GM23338 (cell line): Measurements from ENCODE around the gene DAAM1. TPM values are rescaled to one million over a fixed set of nuclear protein-coding genes. Genes with fewer than 3 reads are reported as not detected.

ENCODE experiments used
- ATAC-seq: fragments of 200-7000 bp; cut with Tn5 transposase; 3 replicates; pipeline ENCODE4 v1.9.1; 2020
- DNase-seq: peaks from one replicate; pipeline ENCODE4 v3.0.0-alpha.2; 2015; ENCODE audit warnings: low spot score
- H2AFZ ChIP-seq: fragments of 200-600 bp; sonication (generic); 2 replicates; pipeline ENCODE4 v1.8.0; 2016; ENCODE audit warnings: antibody characterized with exemption, mild to moderate bottlenecking, moderate library complexity
- H3F3A ChIP-seq: fragments of 200-600 bp; sonication (generic); replicated peaks from 2 replicates; pipeline ENCODE4 v1.8.0; 2017; ENCODE audit warnings: antibody characterized with exemption, mixed run types, low read depth
- H3K27ac ChIP-seq: fragments of 200-600 bp; sonication (generic); 2 replicates; pipeline ENCODE4 v1.6.1; 2016; ENCODE audit warnings: low read depth
- H3K27me3 ChIP-seq: fragments of 200-600 bp; sonication (generic); 2 replicates; pipeline ENCODE4 v1.8.0; 2016; ENCODE audit warnings: mild to moderate bottlenecking, mixed run types, moderate library complexity; ENCODE audit not compliant: insufficient read depth
- H3K36me3 ChIP-seq: fragments of 200-600 bp; sonication (generic); 2 replicates; pipeline ENCODE4 v1.8.0; 2016; ENCODE audit warnings: mild to moderate bottlenecking; ENCODE audit not compliant: insufficient read depth
- H3K4me1 ChIP-seq: fragments of 200-600 bp; sonication (generic); 2 replicates; pipeline ENCODE4 v1.8.0; 2016; ENCODE audit warnings: mild to moderate bottlenecking, moderate library complexity; ENCODE audit not compliant: insufficient read depth
- H3K4me2 ChIP-seq: fragments of 200-600 bp; sonication (generic); 2 replicates; pipeline ENCODE4 v1.7.1; 2017; ENCODE audit warnings: mixed run types
- H3K4me3 ChIP-seq: fragments of 200-600 bp; sonication (generic); 2 replicates; pipeline ENCODE4 v1.6.1; 2016; ENCODE audit warnings: mixed run types
- H3K79me2 ChIP-seq: fragments of 200-600 bp; sonication (generic); replicated peaks from 2 replicates; pipeline ENCODE4 v1.8.0; 2017; ENCODE audit warnings: mild to moderate bottlenecking; ENCODE audit not compliant: insufficient read depth
- H3K9me2 ChIP-seq: fragments of 200-600 bp; sonication (generic); 2 replicates; pipeline ENCODE4 v1.8.0; 2017; ENCODE audit not compliant: insufficient read depth
- H4K20me1 ChIP-seq: fragments of 200-600 bp; sonication (generic); replicated peaks from 2 replicates; pipeline ENCODE4 v1.8.0; 2017; ENCODE audit warnings: mild to moderate bottlenecking; ENCODE audit not compliant: insufficient read depth
- H3K27ac Mint-ChIP-seq: 2 replicates; pipeline ENCODE4 v1.8.0; 2020; ENCODE audit warnings: inconsistent platforms, mild to moderate bottlenecking, moderate library complexity, mixed read lengths
- H3K27me3 Mint-ChIP-seq: 3 replicates; pipeline ENCODE4 v1.8.0; 2022; ENCODE audit warnings: low read depth, mild to moderate bottlenecking, moderate library complexity, mixed read lengths, inconsistent platforms; ENCODE audit not compliant: insufficient read depth, poor library complexity
- H3K36me3 Mint-ChIP-seq: 3 replicates; pipeline ENCODE4 v1.8.0; 2021; ENCODE audit warnings: low read depth, mild to moderate bottlenecking, inconsistent platforms, moderate library complexity, mixed read lengths
- H3K4me1 Mint-ChIP-seq: 3 replicates; pipeline ENCODE4 v1.8.0; 2020; ENCODE audit warnings: mild to moderate bottlenecking, inconsistent platforms, mixed read lengths
- H3K4me3 Mint-ChIP-seq: 3 replicates; pipeline ENCODE4 v1.8.0; 2021; ENCODE audit warnings: moderate library complexity, mild to moderate bottlenecking, inconsistent platforms, mixed read lengths
- H3K9me3 Mint-ChIP-seq: 3 replicates; pipeline ENCODE4 v1.8.0; 2020; ENCODE audit warnings: moderate library complexity, mild to moderate bottlenecking, inconsistent platforms, mixed read lengths
- CREB1 ChIP-seq: fragments of 250-450 bp; sonication (Bioruptor Pico); IDR thresholded peaks from 2 replicates; pipeline ENCODE4 v1.5.0; 2020; ENCODE audit warnings: low read depth, mild to moderate bottlenecking, moderate library complexity
- EZH2 ChIP-seq: fragments of 200-600 bp; sonication (generic); IDR thresholded peaks from one replicate; pipeline ENCODE4 v1.8.0; 2017; ENCODE audit warnings: antibody characterized with exemption, mild to moderate bottlenecking, low read depth; ENCODE audit not compliant: unreplicated experiment
- POLR2AphosphoS5 ChIP-seq: IDR thresholded peaks from 2 replicates; pipeline ENCODE4 v1.6.1; 2016; ENCODE audit warnings: antibody characterized with exemption, low read depth
- REST ChIP-seq: IDR thresholded peaks from one replicate; pipeline ENCODE4 v1.6.1; 2018; ENCODE audit warnings: antibody characterized with exemption; ENCODE audit not compliant: unreplicated experiment
- STAT1 ChIP-seq: IDR thresholded peaks from one replicate; pipeline ENCODE4 v1.6.1; 2016; ENCODE audit warnings: antibody characterized with exemption; ENCODE audit not compliant: unreplicated experiment
- polyA plus RNA-seq: library from polyadenylated mRNA; unstranded; fragments of >200 nt; fragmentation: Nextera tagmentation; extraction: Ambion mirVana; gene quantifications from 2 replicates; pipeline ENCODE4 v1.2.1, GENCODE V29; 2016
- total RNA-seq: library from RNA; depleted of rRNA; stranded (reverse); fragments of >200 nt; shearing (Covaris generic); gene quantifications from 2 replicates; pipeline ENCODE4 v1.2.3, GENCODE V29; 2014

Gene DAAM1
- total and polyA plus RNA-seq, 2 experiments from 2014 or later, result 36.3 to 42.1 TPM

GRCh38 chr14:59321626-59321949 lies 133.1 kb downstream of the DAAM1 start:
- DNase-seq (no peak), ATAC-seq (no peak)
- Mint-ChIP-seq H3K4me1 (peaks cover 6% of the 10 kb centered on the region; the same call in 2 of the 3 replicates), H3K27me3 (no peaks in the 10 kb centered on the region), H3K4me3 (no peak overlapping the region), H3K27ac (no peak overlapping the region), H3K9me3 (no peaks in the 10 kb centered on the region), H3K36me3 (no peaks in the 10 kb centered on the region)
- Histone ChIP-seq H3K4me1 (no peaks in the 10 kb centered on the region), H3K27ac (no peak overlapping the region), H3K9me2 (no peaks in the 10 kb centered on the region), H3K36me3 (no peaks in the 10 kb centered on the region; the same call in 1 of the 2 replicates), H3K4me3 (no peak overlapping the region), H3K79me2 (no peaks in the 10 kb centered on the region), H3K4me2 (no peak overlapping the region), H3F3A (no peaks in the 10 kb centered on the region), H2AFZ (no peak overlapping the region), H3K27me3 (no peaks in the 10 kb centered on the region), H4K20me1 (no peaks in the 10 kb centered on the region)
- no peak for TF ChIP-seq REST
- TF ChIP-seq POLR2AphosphoS5, result no peak
- no peak for TF ChIP-seq EZH2

- H3K4me1 ChIP-seq, result peaks cover 32% of the 10 kb centered on the region
- ATAC-seq, result no peak
- H4K20me1 ChIP-seq, result no peaks in the 10 kb centered on the region
- Mint-ChIP-seq H3K4me1 (peaks cover 23% of the 10 kb centered on the region), H3K4me3 (no peak overlapping the region), H3K27ac (no peak overlapping the region), H3K36me3 (0 out of 3 replicates have a peak, but pooled peaks cover 2% of the 10 kb centered on the region), H3K9me3 (no peaks in the 10 kb centered on the region), H3K27me3 (no peaks in the 10 kb centered on the region)
- DNase-seq, result no peak
- H3K36me3 ChIP-seq, result no peaks in the 10 kb centered on the region; the same call in 1 of the 2 replicates
- no peak for TF ChIP-seq STAT1
- no peak for TF ChIP-seq CREB1 (CRISPR knock-in tag)
- TF ChIP-seq REST, result no peak
- no peak for TF ChIP-seq POLR2AphosphoS5
- no peak overlapping the region for H3K4me2 ChIP-seq
- no peaks in the 10 kb centered on the region for H3F3A ChIP-seq
- no peak overlapping the region for H3K27ac ChIP-seq
- no peaks in the 10 kb centered on the region for H3K79me2 ChIP-seq
- H2AFZ ChIP-seq, result no peak overlapping the region
- H3K9me2 ChIP-seq, result peaks cover 5% of the 10 kb centered on the region; the same call in 1 of the 2 replicates
- H3K27me3 ChIP-seq, result no peaks in the 10 kb centered on the region
- H3K4me3 ChIP-seq, result no peak overlapping the region
These were observed 137.4 kb downstream of the DAAM1 start for GRCh38 chr14:59325906-59326305.
